ENCODE measurements around the gene SSBP3.

SSBP3 gene

GRCh38 chr1:54376430-54377039 lies 29.7 kb downstream of the SSBP3 start:
- H3K27ac ChIP-seq = no peak overlapping the region
- H3K4me3 ChIP-seq = no peak overlapping the region
- no peak for DNase-seq (ENCODE audit: low read depth, low spot score)
- H3K9ac ChIP-seq (ENCODE audit: insufficient read length) = no peak overlapping the region
- H3K36me3 ChIP-seq (ENCODE audit: insufficient read depth, low read length) = peaks cover 14% of the 10 kb centered on the region
- H3K9me3 ChIP-seq (ENCODE audit: low read depth, low read length) = no peaks in the 10 kb centered on the region
- TF ChIP-seq FOXP2 (optimal IDR thresholded peaks at IDR 0.05; ENCODE audit: control extremely low read depth, extremely low read length, insufficient read depth) (no peak), EZH2 (IDR thresholded peaks at IDR 0.05) (no peak), POLR2AphosphoS5 (IDR thresholded peaks at IDR 0.05; ENCODE audit: borderline replicate concordance, low read depth, low read length) (no peak)

- DNase-seq (ENCODE audit: low read depth, low spot score) = no peak
- Histone ChIP-seq H3K27ac (no peak overlapping the region), H3K9me3 (ENCODE audit: low read depth, low read length) (no peaks in the 10 kb centered on the region), H3K4me3 (no peak overlapping the region), H3K36me3 (ENCODE audit: insufficient read depth, low read length) (peaks cover 9% of the 10 kb centered on the region; the same call in 1 of the 2 replicates), H3K9ac (ENCODE audit: insufficient read length) (no peak overlapping the region)
- TF ChIP-seq EZH2 (IDR thresholded peaks at IDR 0.05) = no peak
- no peak for TF ChIP-seq POLR2AphosphoS5 (IDR thresholded peaks at IDR 0.05; ENCODE audit: borderline replicate concordance, low read depth, low read length)
- TF ChIP-seq FOXP2 (optimal IDR thresholded peaks at IDR 0.05; ENCODE audit: control extremely low read depth, extremely low read length, insufficient read depth) = no peak
These were observed 30.3 kb downstream of the SSBP3 start for GRCh38 chr1:54375712-54376429.

- Histone ChIP-seq H3K9me3 (ENCODE audit: low read depth, low read length) (no peaks in the 10 kb centered on the region), H3K36me3 (ENCODE audit: insufficient read depth, low read length) (peaks cover 3% of the 10 kb centered on the region; the same call in 1 of the 2 replicates), H3K4me3 (no peak overlapping the region), H3K27ac (no peak overlapping the region), H3K9ac (ENCODE audit: insufficient read length) (no peak overlapping the region)
- no peak for TF ChIP-seq POLR2AphosphoS5 (IDR thresholded peaks at IDR 0.05; ENCODE audit: borderline replicate concordance, low read depth, low read length)
- DNase-seq (ENCODE audit: low read depth, low spot score) = no peak
These were observed 30.9 kb downstream of the SSBP3 start for GRCh38 chr1:54375298-54375697.

- Histone ChIP-seq H3K4me3 (no peak overlapping the region), H3K9me3 (ENCODE audit: low read depth, low read length) (no peaks in the 10 kb centered on the region), H3K9ac (ENCODE audit: insufficient read length) (no peak overlapping the region), H3K27ac (no peak overlapping the region), H3K36me3 (ENCODE audit: insufficient read depth, low read length) (peaks cover 2% of the 10 kb centered on the region; the same call in 1 of the 2 replicates)
- DNase-seq (ENCODE audit: low read depth, low spot score) = no peak
- TF ChIP-seq FOXP2 (optimal IDR thresholded peaks at IDR 0.05; ENCODE audit: control extremely low read depth, extremely low read length, insufficient read depth) (no peak), POLR2AphosphoS5 (IDR thresholded peaks at IDR 0.05; ENCODE audit: borderline replicate concordance, low read depth, low read length) (no peak), EZH2 (IDR thresholded peaks at IDR 0.05) (no peak)
These were observed 31.4 kb downstream of the SSBP3 start for GRCh38 chr1:54374766-54375165.

- H3K9ac ChIP-seq (ENCODE audit: insufficient read length) = no peak overlapping the region
- H3K4me3 ChIP-seq = no peak overlapping the region
- no peak overlapping the region for H3K27ac ChIP-seq
- no peaks in the 10 kb centered on the region for H3K9me3 ChIP-seq (ENCODE audit: low read depth, low read length)
- H3K36me3 ChIP-seq (ENCODE audit: insufficient read depth, low read length) = peaks cover 4% of the 10 kb centered on the region; the same call in 1 of the 2 replicates
- no peak for DNase-seq (ENCODE audit: low read depth, low spot score)
- TF ChIP-seq POLR2AphosphoS5 (IDR thresholded peaks at IDR 0.05; ENCODE audit: borderline replicate concordance, low read depth, low read length) (no peak), EZH2 (IDR thresholded peaks at IDR 0.05) (no peak), FOXP2 (optimal IDR thresholded peaks at IDR 0.05; ENCODE audit: control extremely low read depth, extremely low read length, insufficient read depth) (no peak)
These were observed 33.2 kb downstream of the SSBP3 start for GRCh38 chr1:54372978-54373377.

- H3K36me3 ChIP-seq (ENCODE audit: insufficient read depth, low read length) = peaks cover 4% of the 10 kb centered on the region; the same call in 1 of the 2 replicates
- no peak for DNase-seq (ENCODE audit: low read depth, low spot score)
- TF ChIP-seq EZH2 (IDR thresholded peaks at IDR 0.05) (no peak), FOXP2 (optimal IDR thresholded peaks at IDR 0.05; ENCODE audit: control extremely low read depth, extremely low read length, insufficient read depth) (no peak), POLR2AphosphoS5 (IDR thresholded peaks at IDR 0.05; ENCODE audit: borderline replicate concordance, low read depth, low read length) (no peak)
- no peak overlapping the region for H3K9ac ChIP-seq (ENCODE audit: insufficient read length)
- no peaks in the 10 kb centered on the region for H3K9me3 ChIP-seq (ENCODE audit: low read depth, low read length)
- H3K4me3 ChIP-seq = no peak overlapping the region
- no peak overlapping the region for H3K27ac ChIP-seq
These were observed 34.3 kb downstream of the SSBP3 start for GRCh38 chr1:54371942-54372275.

- Histone ChIP-seq H3K36me3 (ENCODE audit: insufficient read depth, low read length) (peaks cover 4% of the 10 kb centered on the region; the same call in 1 of the 2 replicates), H3K4me3 (no peak overlapping the region), H3K27ac (no peak overlapping the region), H3K9me3 (ENCODE audit: low read depth, low read length) (no peaks in the 10 kb centered on the region), H3K9ac (ENCODE audit: insufficient read length) (no peak overlapping the region)
- TF ChIP-seq FOXP2 (optimal IDR thresholded peaks at IDR 0.05; ENCODE audit: control extremely low read depth, extremely low read length, insufficient read depth) (no peak), POLR2AphosphoS5 (IDR thresholded peaks at IDR 0.05; ENCODE audit: borderline replicate concordance, low read depth, low read length) (no peak), EZH2 (IDR thresholded peaks at IDR 0.05) (no peak)
- no peak for DNase-seq (ENCODE audit: low read depth, low spot score)
These were observed 34.9 kb downstream of the SSBP3 start for GRCh38 chr1:54371038-54371941.
